Umbilical cord (tissue), 2 donors: ENCODE measurements around the gene TNNC2. TPM values are rescaled to one million over a fixed set of nuclear protein-coding genes. Genes with fewer than 3 reads are reported as not detected.
"Not testable (repeated sequence)": the region's sequence is repeated elsewhere in the genome, so short reads cannot be mapped to it uniquely, and the experiment has no call there.

Experiments
- DNase-seq: peaks from one replicate; pipeline ENCODE4 v3.0.0-alpha.2; 2015; ENCODE audit warnings: low spot score
- total RNA-seq: library from RNA; depleted of rRNA; stranded (reverse); fragments of >200 nt; gene quantifications from one replicate; pipeline ENCODE4 v1.2.3, GENCODE V29; 2014; ENCODE audit warnings: low replicate concordance; ENCODE audit not compliant: insufficient read depth

The TNNC2 gene
- not detected for total RNA-seq

DNA sequence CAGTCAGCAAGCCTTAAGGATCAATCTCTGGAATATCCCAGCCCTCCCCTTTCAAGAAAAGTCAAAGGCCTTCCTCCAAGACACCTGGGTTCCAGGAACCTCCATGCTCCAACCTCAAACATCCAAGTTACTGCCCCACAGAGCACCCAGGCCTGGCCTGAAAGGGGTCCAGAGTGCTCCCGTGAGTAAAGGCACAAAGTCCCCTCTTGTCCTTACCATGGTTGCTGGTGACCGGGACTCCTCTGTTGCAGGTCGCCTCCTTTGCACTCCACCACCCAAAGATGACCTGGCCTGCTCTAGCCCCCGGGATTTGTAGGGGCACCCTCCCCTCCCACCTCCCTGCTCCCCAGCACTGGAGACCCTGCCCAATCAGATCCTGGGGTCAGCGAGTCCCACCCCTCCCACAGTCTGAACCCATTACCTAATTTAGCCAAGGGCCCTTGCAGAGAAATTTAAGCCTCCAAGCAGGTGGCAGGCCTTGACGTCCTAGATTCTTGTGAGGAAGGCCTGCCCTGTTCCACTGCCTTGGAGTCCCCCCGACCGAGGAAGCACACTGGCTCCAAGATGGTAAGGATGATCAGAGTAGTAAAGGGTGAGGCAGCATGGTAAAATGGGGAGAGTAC lies at the start of gene TNNC2:
Gene TNNC2, minus strand, starts transcription at position 283 of the 623 bp plus-strand sequence. Its CDS starts 64 bp downstream, at position 219.
- DNase-seq, result no peak

- DNase-seq, result no peak
Observed at GRCh38 chr20:45874576-45874975, 47.5 kb upstream of the TNNC2 start.

DNA sequence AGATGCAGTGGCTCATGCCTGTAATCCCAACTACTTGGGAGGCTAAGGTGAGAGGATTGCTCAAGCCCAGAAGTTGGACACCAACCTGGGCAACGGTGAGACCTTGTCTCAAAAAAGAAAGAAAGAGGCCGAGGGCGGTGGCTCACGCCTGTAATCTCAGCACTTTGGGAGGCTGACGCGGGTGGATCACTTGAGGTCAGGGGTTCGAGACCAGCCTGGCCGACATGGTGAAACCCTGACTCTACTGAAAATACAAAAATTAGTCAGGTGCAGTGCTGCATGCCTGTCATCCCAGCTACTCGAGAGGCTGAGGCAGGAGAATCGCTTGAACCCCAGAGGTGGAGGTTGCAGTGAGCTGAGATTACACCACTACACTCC lies 47.0 kb upstream of the TNNC2 start:
- not testable (repeated sequence) for DNase-seq

GRCh38 chr20:45873409-45874103 lies 46.4 kb upstream of the TNNC2 start:
- DNase-seq, result no peak

DNA sequence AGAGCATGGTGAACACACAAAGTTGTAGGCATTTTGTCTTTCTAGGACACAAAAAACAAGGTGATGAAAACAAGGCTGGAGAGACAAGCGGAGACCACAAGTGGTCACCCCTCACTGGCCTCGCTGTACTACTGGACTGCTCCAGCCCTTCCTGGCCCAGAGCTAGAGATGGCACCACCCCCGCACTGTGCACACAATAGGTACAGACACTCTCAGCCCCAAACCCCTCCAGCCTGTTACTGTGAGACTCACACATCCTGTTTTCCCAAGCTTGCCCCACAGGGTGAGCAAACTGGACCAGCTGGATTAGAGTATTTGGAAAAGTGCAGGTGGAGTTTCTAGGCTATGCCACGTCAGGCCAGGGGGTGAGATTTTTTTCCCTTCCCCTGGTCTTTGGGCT lies 45.5 kb upstream of the TNNC2 start:
- no peak for DNase-seq

DNA sequence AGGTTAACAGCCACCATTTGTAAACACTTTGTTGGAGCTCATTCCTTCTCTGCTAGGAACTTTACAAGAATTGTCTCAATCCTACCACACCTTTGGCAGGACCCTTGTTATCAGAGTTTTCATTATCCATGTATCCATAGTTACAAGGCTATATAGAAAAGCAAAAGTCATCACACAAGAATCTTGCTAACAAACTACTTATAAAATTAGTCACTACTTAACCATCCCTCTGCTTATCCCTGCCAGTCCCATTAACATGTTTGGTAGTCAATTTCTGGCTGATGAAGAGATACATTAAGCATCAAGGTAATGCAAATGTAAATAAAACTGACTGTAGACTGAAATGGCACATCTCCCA lies 40.7 kb upstream of the TNNC2 start:
- no peak for DNase-seq

DNA sequence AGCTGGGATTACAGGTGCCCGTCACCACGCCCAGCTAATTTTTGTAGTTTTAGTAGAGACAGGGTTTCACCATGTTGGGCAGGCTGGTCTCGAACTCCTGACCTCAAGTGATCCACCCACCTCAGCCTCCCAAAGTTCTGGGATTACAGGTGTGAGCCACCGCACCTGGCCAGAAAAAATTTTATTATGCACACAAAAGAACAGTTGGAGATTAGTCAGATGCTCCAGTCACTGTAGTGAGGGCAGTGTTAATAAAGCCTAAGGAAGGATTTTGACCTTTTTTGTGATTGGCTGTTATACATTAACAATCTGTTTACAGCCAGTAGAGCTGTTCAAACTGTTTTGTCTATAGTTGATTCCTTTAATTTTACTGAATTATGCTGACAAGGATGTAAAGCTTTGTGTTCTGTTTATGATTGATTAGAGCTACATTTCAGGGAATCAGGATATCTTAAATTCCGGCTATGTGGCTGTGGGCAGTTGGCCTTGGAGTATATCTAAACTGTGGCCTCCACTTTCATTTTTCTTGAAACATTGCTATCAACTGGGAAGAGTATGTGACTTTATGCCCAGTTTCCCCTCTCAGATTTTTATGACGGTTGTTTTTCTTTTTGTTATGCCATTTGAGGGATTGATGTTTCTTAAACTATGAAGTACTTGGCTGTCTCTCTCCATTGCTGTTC lies 40.2 kb upstream of the TNNC2 start:
- DNase-seq, result no peak

DNA sequence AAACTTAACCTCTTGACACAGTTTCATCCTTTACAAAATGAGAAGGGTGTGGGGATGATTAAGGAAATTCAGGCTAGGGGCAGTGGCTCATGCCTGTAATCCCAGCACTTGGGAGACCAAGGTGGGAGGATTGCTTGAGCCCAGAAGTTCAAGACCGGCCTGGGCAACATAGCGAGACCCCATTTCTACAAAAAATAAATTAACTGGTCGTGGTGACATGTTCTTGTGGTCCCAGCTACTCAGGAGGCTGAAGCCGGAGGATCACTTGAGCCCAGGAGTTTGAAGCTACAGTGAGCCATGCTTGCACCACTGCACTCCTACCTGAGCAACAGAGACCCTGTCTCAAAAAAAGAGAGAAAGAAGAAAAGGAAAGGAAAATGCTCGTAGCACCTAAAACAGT lies 39.3 kb upstream of the TNNC2 start:
- no peak for DNase-seq

DNA sequence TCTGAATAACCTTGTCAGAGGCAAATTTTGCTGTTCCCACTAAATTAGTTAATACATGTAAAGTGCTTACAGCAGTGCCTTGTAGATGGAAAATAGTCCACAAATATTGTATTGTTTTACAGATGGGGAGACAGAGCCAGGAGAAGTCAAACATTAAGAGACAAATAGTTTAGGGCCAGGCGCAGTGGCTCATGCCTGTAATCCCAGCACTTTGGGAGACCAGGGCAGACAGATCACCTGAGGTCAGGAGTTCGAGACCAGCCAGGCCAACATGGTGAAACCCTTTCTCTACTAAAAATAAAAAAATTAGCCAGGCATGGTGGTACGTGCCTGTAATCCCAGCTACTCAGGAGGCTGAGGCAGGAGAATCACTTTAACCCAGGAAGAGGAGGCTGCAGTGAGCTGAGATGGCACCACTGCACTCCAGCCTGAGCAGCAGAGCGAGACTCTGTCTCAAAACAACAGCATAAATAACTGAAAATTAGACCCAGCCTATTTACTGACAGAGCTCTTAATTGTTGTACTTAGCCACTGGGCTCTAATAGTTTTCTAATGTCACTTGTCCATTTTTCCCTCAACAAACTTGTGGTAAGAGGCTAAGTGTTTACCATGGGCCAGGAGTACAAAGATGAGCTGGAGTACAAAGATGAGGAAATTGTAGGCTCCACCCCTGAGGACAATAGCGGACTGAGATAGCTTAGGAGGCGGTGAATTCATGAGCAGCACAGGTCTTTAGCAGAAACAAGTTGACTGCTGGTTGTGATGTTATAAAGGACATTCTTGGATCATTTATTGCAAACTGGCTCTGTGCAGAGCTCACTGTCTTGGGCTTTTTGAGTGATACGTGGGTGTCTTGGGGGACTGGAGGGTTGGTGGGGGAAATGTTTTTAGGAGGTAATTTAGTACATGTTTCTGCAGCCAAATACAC lies 36.7 kb upstream of the TNNC2 start:
- no peak for DNase-seq

GRCh38 chr20:45861221-45862075 lies 34.3 kb upstream of the TNNC2 start:
- no peak for DNase-seq

DNA sequence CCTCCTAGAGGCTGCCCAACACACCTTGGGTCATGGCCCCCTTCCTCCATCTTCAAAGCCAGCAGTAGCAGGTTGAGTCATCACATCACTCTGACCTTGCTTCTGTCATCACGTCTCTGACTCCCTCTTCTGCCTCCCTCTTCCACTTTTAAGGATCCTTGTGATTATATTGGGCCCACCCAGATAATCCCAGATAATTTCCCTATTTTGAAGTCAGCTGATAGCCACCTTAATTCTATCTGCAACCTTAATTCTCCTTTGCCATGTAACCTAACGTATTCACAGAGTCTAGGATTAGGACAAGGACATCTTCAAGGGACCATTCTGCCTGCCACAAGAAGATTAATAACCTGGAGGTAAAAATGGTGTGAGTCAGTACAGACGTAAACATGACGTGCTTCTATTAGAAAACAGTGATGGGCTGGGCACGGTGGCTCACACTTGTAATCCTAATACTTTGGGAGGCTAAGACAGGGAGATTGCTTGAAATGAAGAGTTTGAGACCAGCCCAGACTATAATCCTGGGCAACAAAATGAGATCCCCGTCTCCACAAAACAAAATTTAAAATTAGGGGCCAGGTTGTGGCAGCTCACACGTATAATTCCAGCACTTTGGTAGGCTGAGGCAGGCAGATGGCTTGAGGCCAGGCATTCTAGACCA lies 33.6 kb upstream of the TNNC2 start:
- DNase-seq, result no peak

DNA sequence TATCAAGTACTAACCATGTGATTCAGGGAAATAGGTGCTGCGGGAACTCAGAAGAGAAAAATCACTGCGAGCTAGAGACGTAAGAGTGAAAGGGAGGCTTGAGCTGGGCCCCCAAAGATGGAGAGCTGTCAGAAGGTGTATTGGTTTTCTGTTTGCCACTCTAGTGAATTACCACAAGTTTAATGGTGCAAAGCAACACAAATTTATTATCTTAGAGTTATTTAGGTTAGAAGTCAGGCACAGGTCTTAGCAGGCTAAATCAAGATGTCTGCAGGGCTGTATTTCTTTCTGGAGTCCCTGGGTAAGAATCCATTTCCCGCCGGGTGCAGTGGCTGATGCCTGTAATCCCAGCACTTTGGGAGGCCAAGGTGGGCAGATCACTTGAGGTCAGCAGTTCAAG lies 32.8 kb upstream of the TNNC2 start:
- DNase-seq, result no peak

DNA sequence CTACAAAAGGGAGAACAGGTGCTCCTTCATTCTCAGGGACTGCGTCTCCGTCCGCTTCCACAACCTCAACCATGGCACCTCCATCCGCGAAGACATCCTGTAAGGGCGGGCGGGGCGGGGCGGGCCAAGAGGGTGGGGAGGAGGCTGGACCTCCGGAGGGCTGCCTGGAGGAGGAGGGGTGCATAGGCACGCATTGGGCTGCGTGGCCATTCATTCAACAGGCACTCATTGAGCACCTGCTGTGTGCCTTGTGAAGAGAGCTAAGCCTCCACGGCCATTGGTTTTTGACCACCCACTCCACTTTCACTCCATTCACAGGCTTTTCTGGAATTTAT lies 30.7 kb upstream of the TNNC2 start:
- no peak for DNase-seq

- peak; percentile 100 for DNase-seq
Observed at GRCh38 chr20:45857114-45857881, 30.2 kb upstream of the TNNC2 start, which contains the start of the genes ACOT8 and ZSWIM3. Gene ACOT8, minus strand, starts transcription at chr20:45857392. Its CDS starts 77 bp downstream, at chr20:45857315. Gene ZSWIM3, plus strand, starts transcription at chr20:45857614. Its CDS starts 212 bp downstream, at chr20:45857826.

DNA sequence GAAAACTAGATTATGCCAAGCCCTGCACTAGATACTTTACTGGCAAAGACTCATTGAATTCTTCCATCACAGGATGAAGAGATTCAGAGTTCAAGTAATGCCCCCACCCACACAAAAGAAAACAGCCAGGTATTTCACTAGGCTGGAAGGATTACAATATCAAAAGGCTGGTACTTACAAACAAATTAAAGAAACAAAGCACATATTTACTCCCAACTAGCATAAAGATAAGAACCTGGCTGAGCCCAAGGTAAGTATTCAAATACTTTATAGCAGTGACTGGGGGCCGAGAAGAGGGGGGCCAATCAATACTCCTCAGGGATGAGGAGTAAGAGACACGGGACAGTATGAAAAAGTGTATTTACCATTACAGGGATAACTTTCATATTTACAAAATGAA lies 26.4 kb upstream of the TNNC2 start:
- DNase-seq, result no peak

GRCh38 chr20:45852326-45852725 lies 25.2 kb upstream of the TNNC2 start:
- DNase-seq, result no peak

GRCh38 chr20:45851501-45851900 lies 24.4 kb upstream of the TNNC2 start:
- no peak for DNase-seq

- no peak for DNase-seq
Observed at GRCh38 chr20:45850926-45851325, 23.8 kb upstream of the TNNC2 start.

- DNase-seq, result no peak
Observed at GRCh38 chr20:45850238-45850637, 23.1 kb upstream of the TNNC2 start.
